Activated CD8-positive, alpha-beta memory T cell treated with anti-CD3 and anti-CD28 coated beads, Interleukin-2, amount 50 U/mL, for 24 hours (primary cell): ENCODE results near the gene CEBPA.
"Not testable (repeated sequence)": the region's sequence is repeated elsewhere in the genome, so short reads cannot be mapped to it uniquely, and the experiment has no call there.

ENCODE experiments used
- DNase-seq: peaks from one replicate; pipeline ENCODE4 v3.0.0-alpha.2; 2020; ENCODE audit errors: extremely low read depth

CEBPA gene

DNA sequence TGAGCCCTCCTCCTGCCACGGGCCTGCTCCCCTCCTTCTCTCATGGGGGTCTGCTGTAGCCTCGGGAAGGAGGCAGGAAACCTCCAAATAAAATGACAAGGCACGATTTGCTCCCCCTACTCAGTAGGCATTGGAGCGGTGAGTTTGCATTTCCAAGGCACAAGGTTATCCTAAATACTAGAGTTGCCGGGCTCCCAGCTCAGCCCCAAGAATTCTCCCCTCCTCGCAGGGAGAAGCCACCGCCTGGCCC, 1.5 kb downstream of the CEBPA start:
- DNase-seq: no peak

DNA sequence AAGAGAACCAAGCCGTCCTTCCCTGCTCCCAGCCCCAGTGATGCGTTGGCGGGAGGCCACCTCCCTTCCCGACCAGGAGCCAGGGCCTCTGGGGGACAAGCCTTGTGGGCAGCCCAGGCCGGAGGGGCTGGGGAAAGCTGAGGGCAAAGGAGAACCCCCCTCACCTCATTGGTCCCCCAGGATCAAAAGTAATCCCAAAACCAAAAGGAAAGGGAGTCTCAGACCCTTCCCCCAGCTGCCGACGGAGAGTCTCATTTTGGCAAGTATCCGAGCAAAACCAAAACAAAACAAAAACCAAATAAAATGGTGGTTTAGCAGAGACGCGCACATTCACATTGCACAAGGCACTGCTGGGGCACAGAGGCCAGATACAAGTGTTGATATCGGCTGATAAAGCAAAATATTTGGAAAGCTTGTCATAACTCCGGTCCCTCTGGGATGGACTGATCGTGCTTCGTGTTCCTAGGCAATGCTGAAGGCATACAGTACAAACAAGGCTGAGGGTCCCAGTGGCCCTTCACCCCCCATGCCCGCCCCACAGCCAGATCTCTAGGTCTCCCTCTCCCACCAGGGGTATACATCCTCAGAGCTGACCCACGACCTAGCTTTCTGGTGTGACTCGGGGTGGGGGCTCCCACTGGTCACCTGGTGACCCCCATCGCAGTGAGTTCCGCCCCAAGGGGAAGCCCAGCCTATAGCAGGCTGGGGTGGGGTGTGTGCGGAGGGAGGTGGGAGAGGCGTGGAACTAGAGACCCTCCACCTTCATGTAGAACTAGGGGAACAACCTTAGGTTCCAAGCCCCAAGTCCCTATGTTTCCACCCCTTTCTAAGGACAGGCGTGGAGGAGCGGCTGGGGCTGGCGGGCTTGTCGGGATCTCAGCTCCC, 2.1 kb downstream of the CEBPA start:
- no peak for DNase-seq

DNA sequence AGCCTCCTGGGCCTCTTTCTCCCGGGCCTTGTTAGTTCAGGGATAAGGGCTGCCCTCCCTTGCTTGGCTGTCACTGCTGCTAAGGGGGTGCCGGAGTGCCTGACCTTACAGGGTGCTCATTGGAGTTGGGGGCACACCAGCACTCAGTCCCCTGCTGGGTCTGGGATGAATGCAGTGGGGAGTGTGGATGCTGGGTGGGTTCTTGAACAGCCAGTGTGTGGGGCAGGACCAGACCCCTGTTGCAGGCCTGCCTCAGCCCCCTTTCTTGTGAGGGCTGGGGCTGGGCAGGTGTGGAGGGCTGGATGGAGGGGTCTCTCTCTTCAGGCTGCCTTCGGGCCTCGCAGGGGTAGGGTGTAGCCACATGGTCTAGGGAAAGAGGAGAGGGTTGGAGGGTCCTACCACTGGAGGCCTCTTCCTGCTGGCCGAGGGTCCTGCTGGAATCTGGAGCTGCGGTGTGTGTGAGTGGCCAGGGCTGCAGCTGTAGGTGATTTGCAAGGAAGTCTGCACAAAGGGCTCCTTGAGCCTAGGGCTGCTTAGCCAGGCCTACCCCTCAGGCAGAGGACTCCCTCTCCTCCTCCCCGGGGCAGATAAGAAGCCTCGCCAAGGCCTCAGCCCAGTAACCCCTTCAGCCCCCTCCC, 3.2 kb downstream of the CEBPA start:
- DNase-seq: no peak

DNA sequence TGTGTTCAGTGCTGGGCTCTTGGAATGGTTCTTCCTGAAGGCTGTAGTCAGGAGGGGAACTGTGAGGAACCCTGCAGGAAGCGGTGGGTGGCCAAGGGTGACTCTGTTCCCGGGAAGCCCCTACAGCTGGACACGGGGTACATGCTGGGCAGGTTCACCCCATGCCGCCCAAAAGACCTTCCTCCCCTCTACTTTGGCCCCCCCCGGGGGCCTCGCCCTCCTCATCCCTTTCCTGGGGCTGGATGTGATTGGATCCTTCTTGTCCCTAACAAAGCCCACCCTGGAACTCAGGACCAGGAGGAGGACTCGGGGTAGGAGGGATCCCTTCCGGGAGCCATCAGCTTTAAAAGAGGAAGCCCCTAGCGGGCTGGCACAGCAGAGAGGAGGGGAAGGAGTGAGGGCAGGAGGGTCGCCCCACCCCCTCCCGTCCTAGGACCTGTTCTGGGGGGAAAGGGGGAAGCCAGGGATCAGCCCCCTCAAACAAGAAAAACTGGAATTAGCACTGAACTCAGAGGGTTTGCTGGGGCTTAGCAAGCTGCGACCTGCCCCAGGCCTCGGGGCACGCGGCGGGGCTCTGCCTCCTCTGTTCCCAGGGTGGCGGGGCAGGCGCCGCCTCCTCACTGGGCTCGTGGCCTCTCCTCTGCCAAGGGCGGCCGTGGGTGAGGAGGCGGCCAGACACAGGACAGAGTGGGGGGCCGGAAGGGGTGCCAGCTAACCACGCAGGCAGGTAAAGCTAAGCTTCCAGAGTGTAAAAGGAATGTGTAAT, 4.0 kb downstream of the CEBPA start:
- no peak for DNase-seq

DNA sequence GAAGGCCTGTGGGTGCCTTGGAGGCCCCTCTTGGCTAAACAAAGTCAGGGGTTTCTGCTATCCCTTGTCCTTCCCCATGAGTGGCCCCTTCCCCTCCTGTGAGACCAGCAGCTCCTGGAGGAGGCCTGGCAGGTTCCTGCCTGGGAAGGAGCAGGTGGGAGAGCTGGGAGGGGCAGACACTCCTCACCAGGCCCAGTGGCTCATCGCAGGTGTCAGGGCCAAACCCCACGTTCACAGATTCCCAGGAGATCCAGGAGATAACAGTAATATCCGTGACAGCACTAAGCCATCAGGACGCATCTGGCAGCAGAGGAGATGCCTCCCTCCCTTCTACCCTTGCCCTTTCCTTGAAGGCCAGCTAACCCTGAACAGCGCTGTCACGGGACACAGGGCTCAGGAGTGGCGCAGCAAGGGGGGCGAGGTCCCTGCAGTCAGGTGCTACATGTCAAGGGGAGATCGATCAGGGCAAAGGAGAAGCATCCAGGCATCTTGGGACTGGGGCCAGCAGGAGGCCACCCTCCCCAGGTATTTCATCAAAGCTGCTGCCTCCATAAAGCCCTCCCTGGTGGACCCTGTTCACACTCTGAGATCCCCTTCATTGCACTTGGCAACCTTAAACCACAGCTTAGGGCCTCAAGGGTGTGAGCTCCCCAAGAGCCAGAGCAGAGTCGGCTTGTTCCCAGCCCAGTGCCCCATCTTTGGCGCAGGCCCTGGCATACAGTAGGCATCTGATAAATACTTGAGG, 4.8 kb downstream of the CEBPA start:
- DNase-seq: no peak

DNA sequence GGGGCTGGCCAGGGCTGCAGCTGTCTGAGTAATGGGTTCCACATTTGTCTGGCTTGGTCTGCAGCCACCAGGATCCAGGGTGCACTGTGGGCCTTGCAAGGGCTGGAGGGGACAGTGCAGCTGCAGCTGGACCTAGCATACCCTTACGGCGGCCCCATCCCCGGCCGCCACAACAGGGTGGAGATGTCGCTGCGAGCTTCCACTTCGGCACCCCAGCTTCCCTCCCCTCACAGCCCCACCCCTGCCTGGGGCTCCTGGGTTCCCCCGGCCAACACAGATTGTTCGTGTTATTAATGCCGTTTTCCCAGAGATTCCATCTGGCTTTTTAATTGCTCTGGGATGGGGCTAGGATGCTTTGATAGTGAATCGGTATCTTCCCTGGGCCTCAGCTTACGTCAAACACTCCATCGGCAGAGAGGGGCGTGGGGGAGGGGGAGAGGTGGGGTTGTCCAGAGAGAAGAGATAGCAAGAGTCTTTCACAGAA, 5.8 kb downstream of the CEBPA start:
- no peak for DNase-seq

DNA sequence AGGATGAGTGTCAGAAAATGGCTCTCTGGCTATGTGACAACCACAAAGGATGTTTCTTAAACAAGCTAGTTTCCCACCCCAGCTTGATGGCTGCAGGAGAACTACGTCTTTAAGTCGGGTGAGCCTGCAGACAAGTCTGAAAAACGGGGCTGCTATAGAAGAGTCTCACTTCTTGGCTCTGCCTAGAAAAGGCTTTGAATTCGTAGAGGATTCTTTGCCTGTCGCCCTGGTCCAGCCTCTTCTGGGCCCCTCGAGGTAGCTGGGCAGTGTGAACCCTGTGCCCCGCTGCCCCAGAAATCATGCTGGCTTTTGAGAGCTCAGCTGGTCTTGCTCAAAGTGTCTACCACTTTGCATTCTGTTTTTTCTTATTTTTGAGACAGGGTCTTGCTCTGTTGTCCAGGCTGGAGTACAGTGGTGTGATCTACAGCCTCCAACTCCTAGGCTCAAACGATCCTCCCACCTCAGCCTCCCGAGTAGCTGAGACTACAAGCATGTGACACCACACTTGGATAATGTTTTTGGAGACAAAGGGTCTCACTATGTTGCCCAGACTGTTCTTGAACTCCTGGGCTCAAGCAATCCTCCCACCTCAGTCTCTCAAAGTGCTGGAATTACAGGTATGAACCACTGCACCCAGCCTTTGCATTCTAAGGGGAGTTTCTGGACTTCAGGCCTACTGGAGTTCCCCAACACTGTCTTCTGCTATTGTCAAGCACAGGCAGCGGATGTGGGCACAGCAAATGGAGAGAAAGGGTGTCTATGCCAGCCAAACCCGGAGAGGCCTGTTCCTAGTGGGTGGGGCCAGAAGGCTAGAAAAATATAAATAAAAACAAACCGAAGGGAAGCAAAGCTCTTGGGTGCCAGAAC, 6.5 kb downstream of the CEBPA start:
- DNase-seq: no peak

DNA sequence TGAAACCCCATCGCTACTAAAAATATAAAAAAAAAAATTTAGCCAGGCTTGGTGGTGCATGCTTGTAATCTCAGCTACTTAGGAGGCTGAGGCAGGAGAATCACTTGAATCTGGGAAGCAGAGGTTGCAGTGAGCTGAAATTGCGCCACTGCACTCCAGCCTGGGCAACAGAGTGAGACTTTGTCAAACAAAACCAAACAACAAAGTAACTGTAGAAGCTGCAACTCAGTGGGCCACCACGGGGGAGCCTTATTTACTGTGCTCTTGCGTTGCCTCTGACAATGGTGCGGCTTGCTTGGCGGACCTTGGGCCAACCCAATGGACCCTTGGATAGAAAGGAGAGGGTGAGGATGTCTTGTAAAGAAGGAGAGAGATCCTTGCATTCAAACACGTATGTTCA, 7.3 kb downstream of the CEBPA start:
- DNase-seq: not testable (repeated sequence)

DNA sequence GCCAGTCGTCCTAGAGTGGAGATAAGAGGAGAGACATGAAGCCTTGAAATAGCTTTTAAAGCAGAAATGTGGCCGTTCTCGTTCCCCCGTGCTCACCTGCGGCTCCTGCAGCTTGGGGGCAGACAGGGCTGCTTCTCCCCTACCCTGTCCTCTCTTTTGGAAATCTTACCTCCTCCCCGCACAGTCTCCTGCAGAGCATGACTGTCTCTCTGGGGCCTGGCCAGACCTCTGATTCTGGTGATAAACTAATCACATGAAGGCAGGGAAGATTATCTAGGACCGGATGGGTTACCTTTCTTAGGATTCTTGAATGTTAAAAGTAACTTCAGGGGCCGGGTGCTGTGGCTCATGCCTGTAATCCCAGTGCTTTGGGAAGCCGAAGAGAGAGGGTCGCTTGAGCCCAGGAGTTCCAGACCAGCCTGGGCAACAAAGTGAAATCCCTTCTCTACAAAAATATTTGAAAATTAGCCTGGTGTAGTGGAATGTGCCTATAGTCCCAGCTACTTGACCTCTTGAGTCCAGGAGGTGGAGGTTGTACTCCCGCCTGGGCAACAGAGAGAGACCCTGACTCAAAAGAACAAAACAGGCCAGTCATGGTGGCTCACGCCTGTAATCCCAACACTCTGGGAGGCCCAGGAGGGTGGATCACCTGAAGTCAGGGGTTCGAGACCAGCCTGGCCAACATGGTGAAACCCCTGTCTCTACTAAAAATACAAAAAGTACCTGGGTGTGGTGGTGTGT, 8.1 kb downstream of the CEBPA start:
- DNase-seq: no peak

DNA sequence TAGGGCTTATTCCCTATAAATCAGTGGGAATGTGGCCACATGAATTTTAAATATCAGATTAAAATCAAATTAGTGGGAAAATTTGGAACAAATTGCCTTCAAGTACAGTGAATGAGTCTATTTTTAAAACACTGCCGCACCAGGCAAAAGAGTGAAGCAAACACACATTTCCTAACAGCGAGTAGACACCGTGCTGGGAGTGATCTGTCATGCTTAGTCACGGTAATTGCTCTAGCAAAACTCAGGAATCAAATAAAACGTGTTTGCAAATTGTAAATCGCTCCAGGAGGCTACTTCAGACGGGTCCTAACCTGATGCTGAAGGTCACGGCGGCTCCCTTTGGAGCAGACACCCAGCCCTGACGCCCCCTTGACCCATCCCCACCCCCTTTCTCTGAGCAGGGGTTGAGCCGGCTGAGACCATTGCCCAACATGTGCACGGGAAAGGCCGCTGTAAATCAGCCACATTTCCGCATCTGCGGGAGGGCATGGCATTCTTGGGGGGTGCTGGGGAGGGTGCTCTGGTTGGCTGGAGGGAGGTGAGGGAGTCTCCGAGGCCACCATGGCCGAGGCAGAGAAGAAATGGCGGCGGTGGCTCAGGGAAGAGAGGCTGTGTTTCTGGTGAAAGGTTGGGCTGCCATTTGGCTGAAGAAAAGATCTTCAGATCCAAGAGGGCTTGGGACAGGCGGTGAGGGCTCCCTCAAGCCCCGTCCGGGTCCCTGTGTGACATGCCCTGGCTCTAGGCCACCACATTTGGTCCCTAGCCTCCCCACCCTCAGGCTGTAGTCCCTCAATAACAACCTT, 8.9 kb downstream of the CEBPA start:
- no peak for DNase-seq

DNA sequence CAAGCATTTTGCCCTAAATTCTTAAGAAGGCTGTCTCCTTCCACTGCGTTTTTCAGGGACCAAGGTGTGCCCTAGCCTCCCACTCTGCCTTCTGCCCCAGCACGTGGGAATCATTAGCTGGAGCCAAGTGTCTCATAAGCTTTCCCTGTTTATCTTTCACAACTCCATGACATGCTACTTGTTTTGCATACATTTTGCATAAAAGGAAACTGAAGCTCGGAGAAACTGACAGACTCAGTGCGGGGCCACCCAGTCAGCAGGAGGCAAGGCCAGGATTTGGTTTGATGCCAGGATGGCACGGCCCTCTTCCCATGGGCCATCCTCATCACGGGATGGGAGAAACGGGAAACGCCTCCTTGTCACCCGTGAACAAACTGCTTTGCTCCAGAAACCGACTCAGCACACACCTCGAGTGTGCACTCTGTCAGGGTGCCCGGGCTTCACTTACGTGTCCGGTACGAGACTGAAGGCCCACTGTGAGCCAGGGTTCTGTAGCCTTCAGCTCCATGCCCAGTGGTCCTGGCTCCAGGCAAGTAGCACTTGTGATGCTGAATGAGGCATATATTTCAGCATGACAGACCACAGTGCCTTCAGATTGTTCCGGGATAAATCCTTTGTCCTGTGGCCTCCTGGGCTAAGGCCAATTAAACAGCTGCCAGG, 9.6 kb downstream of the CEBPA start:
- no peak for DNase-seq

DNA sequence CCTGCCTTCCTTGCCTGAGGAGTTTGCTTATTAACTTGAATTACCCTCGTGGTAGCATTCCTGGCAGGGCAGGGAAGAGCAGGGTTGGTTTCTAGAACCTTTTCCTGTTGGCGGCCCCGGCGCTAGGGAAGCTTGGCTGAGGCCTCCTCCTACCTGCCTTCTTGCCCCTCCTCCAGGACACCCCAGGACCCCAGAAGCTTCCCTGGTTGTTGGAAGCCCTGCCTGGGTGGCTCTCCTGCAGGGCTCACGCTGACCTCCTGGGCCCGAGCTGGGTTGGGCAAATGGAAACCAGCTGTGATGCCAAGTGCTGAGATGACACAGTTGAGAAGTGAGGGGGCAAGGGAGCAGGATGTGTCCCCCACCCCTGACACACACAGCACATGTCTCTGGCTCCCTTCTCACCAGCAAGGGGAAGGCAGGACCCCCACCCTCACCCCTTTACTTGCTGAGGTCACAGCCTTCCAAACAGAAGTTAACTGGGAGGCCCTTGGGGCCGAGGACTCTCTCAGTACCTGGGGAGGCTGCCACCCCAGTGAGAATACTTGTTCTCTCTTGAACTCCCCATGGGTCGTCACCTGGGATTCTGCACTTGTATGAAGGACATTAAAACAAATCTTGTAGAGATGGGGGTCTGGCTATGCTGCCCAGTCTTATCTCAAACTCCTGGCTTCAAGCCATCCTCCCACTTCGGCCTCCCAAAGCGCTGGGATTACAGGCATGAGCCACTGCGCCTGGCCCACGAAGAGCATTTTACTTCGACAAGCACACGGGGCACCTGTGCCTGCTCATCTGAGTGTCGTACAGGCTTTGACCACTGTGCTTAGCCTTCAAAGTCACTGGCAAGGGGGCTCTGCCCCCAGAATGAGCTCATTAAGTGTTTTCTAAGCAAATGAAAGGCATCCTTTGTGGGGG, 10.5 kb downstream of the CEBPA start:
- DNase-seq: no peak

DNA sequence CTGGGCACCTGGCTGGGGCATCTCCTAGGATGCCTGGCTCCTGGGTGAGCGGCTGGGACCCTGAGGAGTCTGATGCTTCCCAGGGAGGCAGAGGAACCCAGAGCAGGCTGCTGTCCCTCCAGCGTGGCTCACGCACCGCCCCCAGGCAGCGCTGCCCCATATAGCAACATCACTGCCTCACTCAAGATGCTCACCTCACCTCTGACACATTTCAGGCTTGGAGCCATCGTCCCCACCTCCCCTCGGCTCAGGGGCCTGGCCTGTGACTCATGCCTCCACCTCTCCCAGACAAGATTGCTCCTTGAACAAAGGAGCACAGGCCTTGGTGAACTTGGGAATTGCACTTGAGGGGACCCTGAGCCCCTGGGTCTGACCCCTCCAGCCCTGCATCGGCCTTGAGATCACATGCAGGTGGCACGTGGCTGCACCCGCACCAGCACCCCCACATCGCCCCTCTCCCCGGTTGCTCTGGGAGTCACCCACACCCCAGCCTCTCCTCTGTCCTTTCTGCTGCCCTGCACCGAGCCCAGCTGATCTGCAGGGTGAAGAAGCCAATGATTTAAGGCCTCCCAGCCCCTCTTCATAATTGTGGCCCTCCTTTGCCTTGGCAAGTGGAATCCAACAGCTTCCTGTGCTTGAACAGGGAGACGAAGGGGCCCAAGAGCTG, 11.2 kb downstream of the CEBPA start:
- no peak for DNase-seq

DNA sequence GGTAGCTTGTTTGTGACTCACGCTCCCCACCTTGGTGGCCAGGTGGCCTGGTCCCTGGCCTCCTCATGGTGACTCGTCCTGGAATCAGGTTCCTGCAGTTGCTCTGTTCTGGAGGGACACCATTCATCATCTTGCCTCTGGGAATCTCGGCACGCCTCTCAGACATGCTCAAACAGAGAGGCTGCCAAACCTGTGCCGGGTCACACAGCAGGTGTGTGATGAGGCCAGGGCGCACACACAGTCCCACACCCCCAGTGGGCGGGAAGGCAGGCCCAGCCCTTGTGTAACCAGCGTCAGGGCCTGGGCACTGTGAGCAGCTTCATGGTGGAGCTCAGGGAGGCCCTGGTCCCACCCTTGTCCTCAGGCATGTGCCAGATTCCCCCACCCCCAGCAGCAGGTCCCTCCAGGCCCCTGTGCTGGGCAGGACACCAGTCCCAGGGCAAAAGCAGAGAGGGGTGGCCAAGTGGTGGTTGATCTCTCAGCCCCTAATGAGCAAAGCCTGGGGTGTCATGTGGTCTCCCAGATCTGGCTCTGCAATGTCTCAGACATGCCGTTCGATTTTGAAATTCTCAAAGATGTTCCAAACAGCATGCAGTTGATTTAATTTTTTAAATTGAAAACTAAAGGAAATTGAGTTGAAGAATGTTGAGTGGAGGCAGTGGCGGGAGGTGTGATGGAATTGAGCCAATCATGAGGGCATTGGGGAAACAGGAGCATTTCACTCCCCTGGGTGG, 12.1 kb downstream of the CEBPA start:
- no peak for DNase-seq

DNA sequence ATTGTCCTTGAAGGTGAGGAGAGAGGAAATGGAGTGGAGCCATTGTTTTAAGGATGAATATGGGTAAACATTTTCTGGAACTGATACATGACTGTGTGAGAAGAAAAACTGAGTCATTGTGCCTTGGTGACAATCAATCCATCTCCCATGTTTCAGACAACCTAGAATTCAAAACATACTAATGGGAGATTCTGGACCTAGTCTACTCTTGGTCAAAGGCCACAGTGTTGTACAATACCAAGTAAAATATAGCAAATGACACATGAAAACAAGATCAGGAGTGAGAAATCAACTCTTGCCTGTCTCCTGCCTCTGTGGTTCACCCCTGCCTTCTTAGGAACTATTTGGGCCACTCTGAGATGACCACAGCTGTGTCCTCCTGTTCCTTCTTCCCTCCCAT, 13.1 kb downstream of the CEBPA start:
- DNase-seq: no peak

DNA sequence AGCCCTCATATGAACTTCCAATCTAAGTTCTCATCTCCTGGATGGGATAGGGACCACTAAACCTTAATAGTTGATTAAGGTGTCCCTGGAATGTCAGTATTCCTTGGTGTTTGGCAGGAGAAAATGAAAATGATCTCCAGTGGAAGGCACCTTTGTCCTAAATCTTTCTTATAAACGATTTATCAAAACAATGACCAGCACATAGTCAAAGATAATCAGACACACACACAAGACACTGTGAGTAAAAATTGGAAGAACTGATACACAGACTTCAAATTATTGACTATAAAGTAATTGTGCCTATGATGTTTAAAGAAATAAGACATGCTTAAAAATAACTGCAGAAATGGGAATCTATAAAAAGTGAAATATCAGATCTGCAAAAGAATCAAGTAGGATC, 13.7 kb downstream of the CEBPA start:
- no peak for DNase-seq

DNA sequence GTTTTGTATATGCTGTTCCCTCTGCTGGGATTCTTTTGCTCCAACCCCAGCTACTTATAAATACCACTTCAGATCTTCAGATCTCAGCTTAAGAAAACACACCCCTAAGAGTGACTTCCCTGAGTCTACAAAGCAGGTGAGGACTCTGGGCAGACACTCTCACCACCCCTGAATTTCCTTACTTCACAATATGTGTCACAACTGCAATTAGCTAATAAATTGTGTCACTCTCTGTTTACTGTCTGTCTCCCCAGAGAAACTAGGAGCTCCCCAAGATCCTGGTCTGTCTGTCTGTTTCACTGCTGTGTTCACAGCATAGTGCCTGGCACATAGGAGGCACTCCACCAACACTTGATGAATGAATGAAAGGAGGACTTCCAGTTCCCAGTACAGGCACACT, 14.4 kb downstream of the CEBPA start:
- no peak for DNase-seq
